RPMI8226 (cell line): Measurements from ENCODE around the gene AUTS2.
A peak's percentile ranks its signal among the peaks of the same experiment; 100 is the strongest.

Experiments
- DNase-seq: peaks from one replicate; pipeline ENCODE4 v3.0.0-alpha.2; 2015

AUTS2 gene

DNA sequence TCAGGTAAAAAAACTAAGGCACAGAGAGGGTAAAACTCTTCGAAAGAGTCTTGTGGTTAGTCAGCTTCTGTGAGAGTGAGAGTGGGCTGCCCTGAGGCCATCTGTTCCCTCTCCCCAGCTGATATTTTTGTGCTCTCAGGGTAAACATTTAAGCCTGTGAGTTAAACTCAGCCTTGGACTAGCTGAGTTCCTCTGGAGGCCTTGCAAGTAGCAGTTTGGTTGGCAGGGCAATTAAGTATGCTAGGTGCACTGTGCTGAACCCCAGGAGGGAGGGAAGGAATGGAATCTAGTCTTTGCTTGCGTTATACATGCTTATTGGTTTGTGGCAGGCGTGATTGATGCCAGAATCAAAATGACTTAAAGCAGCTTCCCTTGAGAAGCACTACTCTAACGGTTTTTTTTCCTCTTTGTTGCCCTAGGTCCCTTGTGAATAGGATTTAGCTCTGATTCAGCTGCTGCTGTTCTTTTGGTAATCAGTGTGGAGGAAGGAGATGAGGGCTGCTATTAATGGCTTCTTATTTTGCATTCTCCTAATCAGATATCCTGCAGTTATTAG lies 140.2 kb downstream of the AUTS2 start:
- peak; percentile 32 for DNase-seq

DNA sequence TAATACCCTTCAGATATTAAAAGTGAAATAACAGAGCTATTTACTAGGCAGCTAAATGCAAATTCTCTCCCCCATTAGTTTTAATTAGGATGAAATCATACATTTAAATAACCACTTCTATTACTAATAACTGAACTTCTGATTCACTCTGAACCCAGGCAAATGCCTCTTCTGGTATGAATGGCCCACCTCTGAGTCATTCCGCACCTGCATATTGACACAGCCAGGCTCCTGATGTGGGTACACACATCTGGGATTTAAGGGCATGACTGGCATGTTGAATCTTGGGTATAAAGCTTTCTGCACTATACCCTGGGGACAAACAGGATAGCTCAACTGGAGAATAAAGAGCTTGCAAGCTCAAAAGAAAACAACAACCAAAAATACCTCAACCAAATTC lies 140.9 kb downstream of the AUTS2 start:
- no peak for DNase-seq

DNA sequence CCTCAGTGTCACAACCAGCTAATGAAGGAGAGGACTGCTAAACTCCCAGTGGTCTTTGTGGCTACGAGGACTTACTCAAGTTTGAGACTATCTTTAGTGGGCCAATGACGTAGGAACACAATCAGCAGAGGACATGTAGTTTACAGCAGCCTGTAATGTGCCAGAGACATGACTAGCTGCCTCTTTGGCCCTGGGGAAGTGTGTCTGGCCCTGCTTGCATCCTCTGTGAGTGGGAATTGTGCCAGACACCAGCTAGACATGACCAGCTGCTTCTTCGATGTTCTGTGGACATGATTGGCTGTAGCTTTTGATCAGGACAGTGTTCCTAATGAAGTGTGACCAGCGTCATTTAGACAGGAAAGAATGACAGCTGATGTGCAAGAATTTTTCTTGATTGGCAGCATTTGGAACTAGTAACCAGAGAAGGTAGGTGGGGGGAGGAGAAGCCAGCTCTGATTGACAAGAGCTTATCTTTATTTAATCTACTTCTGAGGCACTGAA lies 141.7 kb downstream of the AUTS2 start:
- DNase-seq = peak; percentile 41

DNA sequence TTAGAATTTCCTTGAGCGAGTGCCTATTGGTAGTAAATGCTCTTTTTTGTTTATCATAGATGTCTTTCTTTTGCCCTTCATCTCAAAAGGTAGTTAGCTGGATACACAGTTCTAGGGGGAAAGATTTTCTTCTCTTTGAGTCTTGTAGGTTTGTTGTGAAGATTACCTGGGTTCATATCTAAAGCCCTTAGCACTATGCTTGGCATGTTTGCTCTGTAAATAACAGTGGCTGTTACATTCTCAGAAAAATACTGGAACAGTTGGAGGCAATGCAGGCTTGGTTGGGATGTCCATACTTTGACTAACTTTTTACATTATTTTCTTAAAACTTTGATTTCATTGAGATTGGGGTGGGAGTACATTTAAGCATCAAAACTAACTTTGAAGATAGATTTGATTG lies 144.0 kb downstream of the AUTS2 start:
- DNase-seq = no peak

DNA sequence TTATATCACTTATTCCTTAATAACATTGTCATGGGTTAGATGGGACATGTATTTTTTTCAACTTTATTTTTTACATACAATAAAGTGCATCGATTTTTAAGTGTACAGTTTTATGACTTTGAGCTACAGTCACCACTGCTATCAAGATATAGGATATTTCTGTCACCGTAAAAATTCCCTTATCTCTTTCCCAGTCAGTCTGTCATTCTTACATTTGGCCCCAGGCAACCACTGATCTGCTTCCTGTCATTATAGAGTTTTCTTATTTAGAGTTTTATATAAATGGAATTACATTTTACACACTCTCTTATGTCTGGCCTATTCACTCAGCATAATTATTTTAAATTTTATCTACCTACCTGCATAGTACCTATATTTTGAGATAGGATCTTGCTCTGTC lies 145.2 kb downstream of the AUTS2 start:
- DNase-seq = no peak

DNA sequence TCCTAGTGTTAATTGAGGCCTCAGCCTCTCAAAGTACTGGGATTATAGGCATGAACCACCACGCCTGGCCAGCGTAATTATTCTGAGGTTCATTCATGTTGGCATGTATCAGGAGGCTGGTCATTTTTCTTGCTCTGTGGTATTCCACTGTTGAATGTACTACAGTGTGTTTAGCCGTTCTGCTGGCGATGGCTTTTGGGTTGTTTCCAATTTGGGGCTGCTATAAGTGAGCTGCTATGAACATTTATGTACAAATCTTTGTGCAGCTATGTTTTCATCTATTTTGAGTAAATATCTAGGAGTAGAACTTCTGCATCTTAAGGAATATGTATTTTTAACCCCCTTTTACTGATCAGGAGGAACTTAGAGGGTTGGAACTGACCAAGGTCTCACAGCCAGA lies 145.8 kb downstream of the AUTS2 start:
- no peak for DNase-seq

DNA sequence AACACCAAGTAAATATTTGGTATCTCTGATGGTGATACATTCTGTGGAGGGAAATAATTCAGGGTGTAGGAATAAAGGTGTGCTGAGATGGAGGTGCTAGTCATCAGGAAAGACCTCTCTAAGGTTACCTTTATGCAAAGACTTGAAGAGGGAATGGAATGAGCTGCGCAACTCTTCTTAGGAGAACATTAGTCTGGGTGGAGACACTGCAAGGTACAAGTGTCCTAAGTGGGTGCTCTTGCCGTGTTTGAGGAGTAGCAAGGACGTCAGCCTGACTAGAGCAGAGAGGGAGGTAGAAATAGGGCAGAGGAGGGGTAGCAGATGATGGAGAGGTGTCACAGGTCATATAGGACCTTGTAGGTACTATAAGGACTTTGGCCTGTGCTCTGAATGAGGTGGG lies 148.1 kb downstream of the AUTS2 start:
- no peak for DNase-seq

DNA sequence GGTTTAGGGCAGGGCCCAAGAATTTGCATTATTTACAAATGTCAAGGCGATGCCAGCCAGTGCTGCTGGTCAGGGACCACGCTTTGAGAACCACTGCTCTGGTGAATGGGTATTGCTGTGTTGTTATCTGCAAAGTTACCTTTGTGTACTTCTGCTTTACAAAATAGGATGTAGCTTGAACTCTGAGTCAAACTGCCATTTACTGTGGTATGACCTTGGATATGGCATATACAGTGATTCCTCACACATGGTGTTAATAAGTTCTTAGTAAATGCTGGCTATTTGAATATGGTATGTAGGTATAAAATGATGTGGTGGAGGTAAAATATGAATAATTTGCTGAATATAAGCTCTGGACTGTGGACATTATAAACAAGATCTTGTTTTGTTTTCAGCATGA lies 148.9 kb downstream of the AUTS2 start:
- no peak for DNase-seq

DNA sequence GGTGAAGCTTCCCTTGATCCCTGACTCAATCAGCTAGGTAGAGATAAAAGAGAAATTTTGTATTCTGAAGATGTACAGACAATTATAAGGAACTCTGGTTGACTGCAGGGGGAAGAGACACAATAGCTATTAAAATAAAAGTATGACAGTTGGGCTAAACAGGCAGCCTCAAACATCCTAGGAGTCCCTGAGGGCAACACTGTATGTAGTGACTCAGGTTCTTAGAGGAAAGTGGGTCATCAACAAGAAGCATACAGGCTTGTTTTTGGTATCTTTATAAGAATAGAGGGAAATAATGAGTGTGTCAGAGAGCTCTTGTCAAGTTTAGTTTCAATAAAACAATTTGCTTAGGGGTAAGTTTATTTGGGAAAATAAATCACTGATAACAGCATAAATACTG lies 150.3 kb downstream of the AUTS2 start:
- no peak for DNase-seq

DNA sequence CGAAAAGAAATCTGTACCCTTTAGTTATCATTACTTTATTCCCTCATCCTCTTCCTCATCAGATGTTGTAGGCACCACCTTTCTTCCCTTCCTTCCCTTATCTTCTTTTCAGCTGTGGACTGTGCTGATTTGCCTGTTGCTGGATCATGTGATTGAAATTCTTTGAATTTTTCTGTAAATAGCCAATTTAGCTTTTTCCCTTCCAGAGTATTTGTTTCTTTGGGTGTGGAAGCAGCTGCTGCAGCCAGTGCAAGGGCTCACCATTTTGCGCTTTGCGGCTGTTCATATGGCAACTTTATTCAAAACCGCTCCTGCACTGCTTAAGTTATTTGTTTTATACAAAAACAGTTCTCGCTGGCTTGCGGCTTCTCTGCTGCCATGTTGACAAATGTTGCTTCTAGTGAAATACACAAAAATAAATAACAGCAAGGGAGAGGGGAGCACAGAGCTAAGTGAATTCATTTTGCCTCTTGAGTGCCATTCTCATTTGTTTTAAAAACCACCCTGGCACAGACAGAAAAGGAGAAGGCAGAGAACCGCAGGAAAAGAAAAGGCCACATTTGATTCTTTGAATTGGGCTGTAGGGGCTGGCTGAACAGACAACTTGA lies 151.2 kb downstream of the AUTS2 start:
- no peak for DNase-seq

DNA sequence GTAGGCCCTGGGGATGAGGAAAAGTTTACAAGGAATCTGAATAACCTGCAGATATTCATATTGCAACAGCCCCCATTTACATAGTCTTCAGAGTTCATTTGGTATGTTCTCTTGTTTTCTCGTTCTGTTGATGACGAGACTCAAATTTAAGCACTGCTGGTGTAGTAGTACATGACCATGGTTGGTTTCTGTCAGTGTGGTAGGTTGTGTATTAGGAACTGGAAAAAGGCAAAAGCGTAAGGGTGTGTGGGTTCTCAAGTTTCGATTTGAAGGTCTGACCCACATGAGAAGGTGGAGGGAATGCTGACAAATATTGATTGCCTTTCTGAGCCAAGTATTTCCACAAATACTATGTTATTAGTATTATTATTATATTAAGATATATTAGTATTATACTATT lies 151.7 kb downstream of the AUTS2 start:
- no peak for DNase-seq

DNA sequence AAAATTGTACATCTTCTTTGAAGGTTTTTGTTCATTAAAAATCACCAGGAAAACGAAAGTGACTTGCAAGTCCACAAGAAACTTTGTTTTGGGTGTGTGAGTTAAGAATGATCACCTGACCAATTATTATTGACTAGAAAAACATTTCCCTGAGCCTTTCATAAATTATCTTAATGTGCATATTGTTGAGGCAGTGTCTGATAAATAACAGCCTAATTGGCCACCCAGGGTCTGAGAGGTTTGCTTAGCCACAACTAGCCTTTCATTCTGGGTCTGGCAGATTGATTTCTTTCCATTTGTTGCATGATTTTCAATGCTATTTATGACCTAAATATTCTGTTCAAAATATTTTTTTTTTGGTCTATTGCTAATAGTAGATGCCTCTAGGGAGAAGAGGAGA lies 152.8 kb downstream of the AUTS2 start:
- DNase-seq = no peak

DNA sequence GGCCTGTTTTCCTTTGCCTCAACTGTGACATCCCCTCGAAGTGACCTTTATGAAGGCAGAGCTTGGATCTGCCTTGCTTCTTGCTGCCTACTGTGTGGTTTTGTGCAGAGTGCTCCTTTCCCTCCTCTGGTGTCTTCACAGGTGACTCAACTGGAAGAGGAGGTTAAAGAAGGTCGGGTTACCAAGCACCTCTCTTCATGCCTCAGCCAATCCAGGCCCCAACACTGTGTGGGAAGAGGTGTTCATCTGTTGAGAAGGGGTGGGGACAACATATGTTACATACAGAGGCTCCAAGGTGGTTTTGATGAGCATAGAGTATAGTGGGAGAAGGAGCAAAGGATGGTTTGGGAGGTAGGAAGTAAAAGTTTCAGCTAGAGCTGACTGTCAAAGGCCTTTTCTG lies 155.7 kb downstream of the AUTS2 start:
- no peak for DNase-seq

DNA sequence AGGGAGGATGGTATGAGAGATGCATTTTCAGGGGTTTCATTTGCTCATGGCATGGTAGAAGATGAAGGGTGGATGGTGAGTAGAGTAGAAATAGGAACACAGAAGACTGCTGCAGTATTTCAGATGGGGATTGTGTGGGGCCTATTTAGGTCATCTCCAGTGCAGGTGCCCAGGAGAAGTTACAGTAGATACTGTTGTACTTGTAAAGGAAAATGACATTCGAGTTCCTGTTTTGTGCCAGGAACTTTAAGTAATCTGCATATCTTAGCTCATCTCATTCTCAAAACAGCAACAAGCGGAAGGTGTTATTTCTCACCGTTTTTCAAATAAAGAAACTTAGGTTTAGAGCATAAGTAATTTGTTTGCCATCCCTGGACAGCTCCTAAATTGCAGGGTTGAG lies 156.2 kb downstream of the AUTS2 start:
- no peak for DNase-seq

DNA sequence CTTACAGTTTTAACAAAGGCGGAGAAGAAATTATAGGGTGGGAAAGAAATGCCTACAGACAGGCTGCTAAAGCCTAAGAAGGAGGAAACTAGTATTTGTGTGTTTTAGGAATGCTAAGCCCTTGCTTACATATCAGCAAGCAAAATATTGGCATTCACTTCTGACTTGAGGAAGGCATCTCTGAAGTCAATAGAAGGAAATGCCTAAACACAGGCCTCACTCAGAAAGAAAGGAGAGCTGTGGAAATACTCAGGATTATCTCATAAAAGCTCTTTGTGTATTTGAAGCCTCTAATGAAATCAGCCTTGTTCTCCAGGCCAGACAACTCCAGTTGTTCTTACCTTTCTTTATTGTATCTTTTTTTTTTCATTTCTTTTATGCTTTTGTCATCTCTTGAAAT lies 158.0 kb downstream of the AUTS2 start:
- no peak for DNase-seq

DNA sequence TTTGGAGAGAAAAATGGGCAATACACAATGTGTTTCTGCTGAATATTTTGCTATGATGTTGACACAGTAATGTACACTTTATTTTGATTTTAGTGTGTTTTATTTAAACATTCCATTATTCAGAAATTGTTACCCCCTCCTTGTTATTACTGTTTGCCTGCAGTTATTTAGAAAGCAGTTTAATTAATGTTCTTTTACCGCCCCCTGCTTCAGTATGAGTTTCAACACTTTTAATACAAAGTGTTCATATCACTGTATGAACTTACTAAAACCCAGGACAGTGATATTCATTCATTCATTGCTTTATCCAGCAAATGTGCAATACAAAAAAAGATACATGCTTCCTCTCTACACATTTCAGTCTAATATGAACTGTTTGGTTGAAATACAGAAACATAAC lies 159.3 kb downstream of the AUTS2 start:
- no peak for DNase-seq

DNA sequence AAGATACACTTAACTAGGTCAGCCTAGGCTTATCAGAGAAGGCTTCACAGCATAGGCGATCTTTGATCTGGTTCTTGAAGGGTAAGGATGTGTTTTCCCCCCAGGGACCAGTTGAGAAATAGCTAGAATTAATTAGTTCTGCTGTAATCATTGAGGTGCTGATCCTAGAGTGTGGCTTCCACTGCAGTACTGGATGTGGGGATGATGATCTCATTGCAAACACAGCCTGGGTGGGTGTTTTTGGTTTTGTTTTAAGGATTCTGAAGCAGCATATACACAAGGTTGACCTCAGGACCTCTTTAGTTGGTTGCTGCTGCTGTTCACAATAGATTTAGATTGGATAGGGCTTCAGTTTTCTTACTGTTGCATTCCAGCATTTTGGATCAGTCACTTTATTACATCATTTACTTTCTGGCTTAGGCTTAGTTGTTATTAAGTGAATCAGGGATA lies 159.7 kb downstream of the AUTS2 start:
- no peak for DNase-seq

DNA sequence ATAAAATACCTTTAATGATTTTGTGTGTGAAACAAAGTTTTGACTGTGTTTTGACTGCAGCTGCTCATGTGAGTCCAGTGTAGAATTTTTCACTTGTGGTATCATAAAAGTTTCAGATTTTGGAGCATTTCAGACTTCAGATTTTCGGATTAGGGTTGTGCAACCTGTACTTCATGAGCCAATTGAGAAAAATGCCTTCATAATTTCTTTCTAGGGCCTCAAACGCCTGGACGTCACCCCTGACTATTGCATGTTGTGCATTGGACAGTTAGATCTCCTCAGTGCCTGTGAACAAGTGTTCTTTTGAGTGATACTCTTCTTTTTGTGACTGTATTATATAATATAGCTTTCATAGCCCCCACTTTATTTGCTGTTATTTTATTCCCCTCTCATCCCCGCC lies 161.1 kb downstream of the AUTS2 start:
- DNase-seq = no peak

DNA sequence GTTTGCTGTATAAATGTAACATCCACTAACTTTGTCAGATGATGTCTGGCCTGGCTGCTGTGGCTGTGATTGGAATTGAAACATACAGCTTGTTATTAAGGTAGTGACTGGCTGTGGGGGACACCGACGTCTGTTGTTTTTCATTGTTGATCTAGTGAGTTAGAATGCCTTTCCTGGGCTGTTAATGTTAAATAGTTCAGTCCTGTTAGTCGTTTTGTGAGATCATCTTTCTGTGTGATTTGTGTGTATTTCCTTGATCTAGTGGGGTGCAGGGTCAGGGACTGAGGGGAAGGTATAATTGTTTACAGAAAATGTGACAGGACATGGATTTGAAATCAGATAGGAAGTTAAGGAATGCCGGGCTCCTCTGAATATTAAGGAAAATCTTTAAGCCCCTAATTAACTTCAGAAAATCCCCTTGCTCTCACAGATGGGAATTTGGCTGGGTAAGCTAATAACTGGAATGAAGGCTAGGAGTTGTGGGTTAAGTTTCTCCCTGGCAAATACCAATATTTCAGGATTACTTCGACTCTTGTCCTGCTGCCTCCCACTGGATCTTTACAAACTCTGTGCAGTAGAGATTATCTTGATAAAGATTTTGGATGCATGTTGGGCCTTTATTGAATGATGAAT lies 163.1 kb downstream of the AUTS2 start:
- DNase-seq = no peak

DNA sequence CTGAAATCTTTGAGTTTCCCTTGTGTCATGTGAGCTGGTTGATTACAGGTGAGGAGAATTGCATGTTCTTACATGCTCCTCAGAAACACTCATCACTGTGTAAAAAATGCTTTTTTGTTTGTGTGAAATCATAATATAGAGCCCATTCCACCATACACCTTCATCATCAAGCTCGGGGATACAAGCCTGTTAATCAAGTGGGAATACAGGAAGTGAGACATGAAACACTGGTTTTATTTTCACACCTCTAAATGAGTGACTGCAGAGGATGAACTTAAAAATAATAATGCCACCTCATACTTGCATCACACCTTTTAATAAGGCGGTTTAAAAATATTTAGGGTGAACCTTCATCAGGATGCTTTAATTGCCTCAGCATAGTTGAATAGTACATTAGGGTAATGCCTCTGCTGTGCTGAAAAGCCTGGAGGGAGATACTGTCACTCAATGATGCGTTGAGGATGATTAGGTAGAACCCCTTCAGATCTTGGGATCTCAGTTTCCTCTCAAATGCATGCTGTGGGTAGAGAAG lies 164.6 kb downstream of the AUTS2 start:
- no peak for DNase-seq

DNA sequence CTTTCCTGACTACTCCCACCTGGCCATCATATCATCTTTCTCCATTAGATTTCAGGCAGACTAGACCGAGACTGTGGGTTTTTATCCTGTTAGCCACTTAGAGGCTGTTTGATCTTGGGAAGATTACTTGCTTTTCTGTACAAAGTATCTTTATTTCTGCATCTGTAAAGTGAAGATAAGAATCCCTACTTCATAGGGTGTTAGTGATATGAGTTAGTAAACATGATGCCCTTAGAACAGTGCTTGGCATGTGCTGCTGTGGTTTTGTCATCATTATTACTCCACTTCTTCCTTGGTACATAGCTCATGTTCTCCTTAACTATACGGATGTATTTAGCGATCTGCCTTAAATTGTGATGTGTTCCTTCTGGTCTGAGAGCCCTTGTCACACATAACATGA lies 165.2 kb downstream of the AUTS2 start:
- DNase-seq = no peak

DNA sequence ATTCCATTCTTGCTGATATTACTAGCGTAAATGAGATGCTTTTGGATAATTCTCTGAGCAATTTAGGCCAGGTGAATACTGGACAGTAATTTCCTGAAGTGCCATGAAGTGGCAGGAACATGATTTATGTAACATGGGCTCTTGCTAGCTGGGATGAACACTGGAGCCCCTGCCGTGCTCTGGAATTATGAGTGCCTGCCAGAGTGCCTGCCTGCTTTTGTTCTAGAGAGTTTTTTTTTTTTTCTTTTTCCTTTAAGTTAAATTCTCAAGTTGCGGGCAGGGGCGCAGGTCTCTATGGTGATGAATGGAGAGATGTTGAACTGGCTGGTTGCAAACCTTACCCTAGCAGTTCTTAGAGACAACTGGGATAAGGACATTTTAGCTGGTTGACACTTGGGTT lies 165.9 kb downstream of the AUTS2 start:
- no peak for DNase-seq

DNA sequence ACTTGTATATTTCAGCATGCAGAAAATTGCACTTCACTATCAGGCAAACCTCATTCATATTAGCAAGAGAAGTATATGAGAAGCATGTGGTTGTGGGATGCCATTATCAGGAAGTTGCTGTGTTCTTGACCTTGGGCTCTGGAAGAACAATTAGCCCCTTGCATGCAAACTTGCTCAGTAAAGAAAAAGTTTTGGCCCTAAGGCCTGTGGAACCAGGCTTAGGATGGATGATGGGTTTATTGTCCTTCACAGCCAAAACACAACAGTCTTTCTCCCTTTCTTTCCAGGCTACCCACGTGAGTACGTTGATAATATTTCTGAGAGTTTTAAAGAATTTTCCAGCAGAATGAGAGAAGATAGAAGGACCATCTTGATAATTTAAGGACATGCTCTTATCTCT lies 166.4 kb downstream of the AUTS2 start:
- DNase-seq = no peak

DNA sequence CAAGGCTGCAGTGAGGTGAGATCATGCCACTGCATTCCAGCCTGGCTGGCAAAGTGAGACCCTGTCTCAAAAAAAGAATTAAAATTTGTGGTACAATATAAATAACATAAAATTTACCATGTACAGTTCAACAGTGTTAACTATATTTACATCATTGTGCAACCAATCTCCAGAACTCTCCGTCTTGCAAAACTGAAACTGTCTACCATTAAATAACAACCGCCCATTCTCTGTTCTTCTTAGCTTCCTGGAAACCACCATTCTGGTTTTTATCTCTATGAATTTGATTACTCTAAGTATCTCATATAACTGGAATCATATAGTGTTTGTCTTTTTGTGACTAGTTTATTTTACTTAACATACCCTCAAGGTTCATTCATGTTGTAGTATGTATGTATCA lies 167.6 kb downstream of the AUTS2 start:
- DNase-seq = no peak
